T follicular helper cell (primary cell): ENCODE data around the gene ZNF618.
"Not testable (repeated sequence)": the region's sequence is repeated elsewhere in the genome, so short reads cannot be mapped to it uniquely, and the experiment has no call there.

Experiments used
- DNase-seq: peaks from one replicate; pipeline ENCODE4 v3.0.0-alpha.2; 2020; ENCODE audit warnings: low read depth

The ZNF618 gene

GRCh38 chr9:114082763-114083412 lies 206.8 kb downstream of the ZNF618 start:
- DNase-seq, result not testable (repeated sequence)

GRCh38 chr9:114083666-114084065 lies 207.6 kb downstream of the ZNF618 start:
- DNase-seq, result no peak

GRCh38 chr9:114084282-114085073 lies 208.4 kb downstream of the ZNF618 start:
- no peak for DNase-seq

GRCh38 chr9:114085387-114085789 lies 209.3 kb downstream of the ZNF618 start:
- no peak for DNase-seq

GRCh38 chr9:114086009-114086408 lies 209.9 kb downstream of the ZNF618 start:
- DNase-seq, result no peak

GRCh38 chr9:114086607-114087006 lies 210.5 kb downstream of the ZNF618 start:
- no peak for DNase-seq

GRCh38 chr9:114087721-114088120 lies 211.6 kb downstream of the ZNF618 start:
- no peak for DNase-seq

- DNase-seq, result no peak
Observed at GRCh38 chr9:114088571-114089170, 212.6 kb downstream of the ZNF618 start.

GRCh38 chr9:114089206-114089840 lies 213.2 kb downstream of the ZNF618 start:
- no peak for DNase-seq

GRCh38 chr9:114090798-114091197 lies 214.7 kb downstream of the ZNF618 start:
- no peak for DNase-seq

- no peak for DNase-seq
Observed at GRCh38 chr9:114091711-114092110, 215.6 kb downstream of the ZNF618 start.

GRCh38 chr9:114092336-114092735 lies 216.2 kb downstream of the ZNF618 start:
- no peak for DNase-seq

GRCh38 chr9:114093031-114093471 lies 216.9 kb downstream of the ZNF618 start:
- DNase-seq, result no peak

GRCh38 chr9:114093761-114094505 lies 217.8 kb downstream of the ZNF618 start:
- no peak for DNase-seq

GRCh38 chr9:114094971-114095370 lies 218.9 kb downstream of the ZNF618 start:
- no peak for DNase-seq

GRCh38 chr9:114096041-114096511 lies 220.0 kb downstream of the ZNF618 start:
- no peak for DNase-seq

- DNase-seq, result no peak
Observed at GRCh38 chr9:114096866-114097612, 220.9 kb downstream of the ZNF618 start.

GRCh38 chr9:114097613-114098020 lies 221.5 kb downstream of the ZNF618 start:
- no peak for DNase-seq

- DNase-seq, result no peak
Observed at GRCh38 chr9:114098021-114098935, 222.2 kb downstream of the ZNF618 start.
